ENCODE data around the gene IMPDH1. TPM values are rescaled to one million over a fixed set of nuclear protein-coding genes. Genes with fewer than 3 reads are reported as not detected.

Gene IMPDH1
- total and polyA plus RNA-seq, 2 donors (not counting 3 experiments of a cell fraction or from before 2014, with no cell fraction given): 78.8 to 97.9 TPM

DNA sequence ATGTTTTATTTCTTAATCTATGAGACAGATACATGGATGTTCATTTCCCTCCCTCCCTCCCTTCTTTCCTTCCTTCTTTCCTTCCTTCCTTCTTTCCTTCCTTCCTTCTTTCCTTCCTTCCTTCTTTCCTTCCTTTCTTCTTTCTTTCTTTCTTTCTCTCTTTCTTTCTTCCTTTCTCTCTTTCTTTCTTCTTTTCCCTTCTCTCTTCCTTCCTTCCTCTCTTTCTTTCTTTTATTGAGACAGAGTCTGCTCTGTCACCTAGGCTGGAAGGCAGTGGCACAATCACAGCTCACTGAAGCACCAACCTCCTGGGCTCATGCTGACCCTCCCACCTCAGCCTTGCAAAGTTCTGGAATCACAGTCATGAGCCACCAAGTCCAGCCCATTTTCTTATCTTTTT is 42.8 kb downstream of the IMPDH1 start:
- H3K36me3 ChIP-seq (ENCODE audit: control insufficient read depth in 2 of 2, extremely low read depth in 1 of 2, insufficient read depth in 2 of 2, low read length in 2 of 2): no peaks in the 10 kb centered on the region
- ChIA-PET CTCF (interaction anchor here (1.4 to 5.4 kb wide), 3 partner anchors 20 to 22 kb away, joined by 3 to 24 read pairs (median 18); no protein-coding TSS in a partner anchor), POLR2A (no interaction called here)
- intact Hi-C loops (cut with micrococcal nuclease) (no loop called here), dilution Hi-C loops (cut with MboI; ENCODE audit: extremely low pct_ligation_motif_present, low sequenced_read_pairs) (no loop called here)
- H3K4me3 ChIP-seq (replicated peaks in 1 of 3; ENCODE audit: insufficient read depth in 1 of 3, low read depth in 1 of 3, low read length in 3 of 3): no peak overlapping the region
- peaks cover 33 to 46% of the 10 kb centered on the region in 2 experiments for H3K27me3 ChIP-seq (ENCODE audit: control insufficient read depth in 2 of 2, insufficient read depth in 2 of 2, low read length in 2 of 2)
- no peak overlapping the region for H3K4me2 ChIP-seq (ENCODE audit: insufficient read depth, low read length)
- H3K4me1 ChIP-seq (ENCODE audit: control insufficient read depth, extremely low read depth, insufficient read depth, low read length): no peaks in the 10 kb centered on the region
- no peak overlapping the region for H3K9ac ChIP-seq (replicated peaks; ENCODE audit: extremely low read depth, insufficient read depth, low read length)
- no peaks in the 10 kb centered on the region for H3K9me1 ChIP-seq (replicated peaks; ENCODE audit: control insufficient read depth, extremely low read depth, insufficient read depth, low read length)
- H3K27ac ChIP-seq (ENCODE audit: insufficient read depth, low read depth, low read length): no peak overlapping the region
- TF ChIP-seq MYC (IDR thresholded peaks at IDR 0.05; ENCODE audit: low read depth, low read length): no peak
- no peak for TF ChIP-seq POLR2AphosphoS5 (IDR thresholded peaks at IDR 0.05; ENCODE audit: insufficient read depth, low read depth, low read length)
- TF ChIP-seq, protein P1, sequence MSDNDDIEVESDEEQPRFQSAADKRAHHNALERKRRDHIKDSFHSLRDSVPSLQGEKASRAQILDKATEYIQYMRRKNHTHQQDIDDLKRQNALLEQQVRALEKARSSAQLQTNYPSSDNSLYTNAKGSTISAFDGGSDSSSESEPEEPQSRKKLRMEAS (IDR thresholded peaks at IDR 0.05; ENCODE audit: insufficient read depth, insufficient read length): no peak
- no peak for TF ChIP-seq POLR2A (IDR thresholded peaks at IDR 0.05; ENCODE audit: low read depth, low read length)
- TF ChIP-seq, protein P2, sequence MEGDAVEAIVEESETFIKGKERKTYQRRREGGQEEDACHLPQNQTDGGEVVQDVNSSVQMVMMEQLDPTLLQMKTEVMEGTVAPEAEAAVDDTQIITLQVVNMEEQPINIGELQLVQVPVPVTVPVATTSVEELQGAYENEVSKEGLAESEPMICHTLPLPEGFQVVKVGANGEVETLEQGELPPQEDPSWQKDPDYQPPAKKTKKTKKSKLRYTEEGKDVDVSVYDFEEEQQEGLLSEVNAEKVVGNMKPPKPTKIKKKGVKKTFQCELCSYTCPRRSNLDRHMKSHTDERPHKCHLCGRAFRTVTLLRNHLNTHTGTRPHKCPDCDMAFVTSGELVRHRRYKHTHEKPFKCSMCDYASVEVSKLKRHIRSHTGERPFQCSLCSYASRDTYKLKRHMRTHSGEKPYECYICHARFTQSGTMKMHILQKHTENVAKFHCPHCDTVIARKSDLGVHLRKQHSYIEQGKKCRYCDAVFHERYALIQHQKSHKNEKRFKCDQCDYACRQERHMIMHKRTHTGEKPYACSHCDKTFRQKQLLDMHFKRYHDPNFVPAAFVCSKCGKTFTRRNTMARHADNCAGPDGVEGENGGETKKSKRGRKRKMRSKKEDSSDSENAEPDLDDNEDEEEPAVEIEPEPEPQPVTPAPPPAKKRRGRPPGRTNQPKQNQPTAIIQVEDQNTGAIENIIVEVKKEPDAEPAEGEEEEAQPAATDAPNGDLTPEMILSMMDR (IDR thresholded peaks at IDR 0.05; ENCODE audit: extremely low read depth in 1 of 2, insufficient read depth in 1 of 2, low read depth in 1 of 2, low read length in 2 of 2): no peak
- no peak for TF ChIP-seq JUN (IDR thresholded peaks at IDR 0.05; ENCODE audit: borderline replicate concordance, insufficient read depth, insufficient read length, low read depth)
- TF ChIP-seq EZH2 (IDR thresholded peaks at IDR 0.05; ENCODE audit: borderline replicate concordance, low read depth, low read length, severe bottlenecking): no peak
- no peak for TF ChIP-seq FOS (IDR thresholded peaks at IDR 0.05; ENCODE audit: borderline replicate concordance, insufficient read depth, low read length)
- TF ChIP-seq GATA2 (IDR thresholded peaks at IDR 0.05; ENCODE audit: insufficient read depth, insufficient read length, low read depth, low read length): no peak
- no peaks in the 10 kb centered on the region for H4K20me1 ChIP-seq (replicated peaks; ENCODE audit: control insufficient read depth, extremely low read depth, insufficient read depth, low read length)
- no TSS peak for BruUV-seq (replicated peaks)
- H2AFZ ChIP-seq (ENCODE audit: low read depth, low read length): no peak overlapping the region
- no peaks in the 10 kb centered on the region for H3K79me2 ChIP-seq (ENCODE audit: control insufficient read depth, insufficient read depth, low read length)
- DNase-seq (ENCODE audit: low read depth, low spot score): no peak
- no peaks in the 10 kb centered on the region for H3K9me3 ChIP-seq (replicated peaks; ENCODE audit: control insufficient read depth, insufficient read depth, low read length)
- no peak for FAIRE-seq
